ENCODE results near the gene UNC13C.

The UNC13C gene

GRCh38 chr15:54131410-54131809 lies 153.2 kb downstream of the UNC13C start:
- no peak for DNase-seq

- no peak for DNase-seq
Observed at GRCh38 chr15:54149115-54149531, 170.9 kb downstream of the UNC13C start.

- DNase-seq, result no peak
Observed at GRCh38 chr15:54150255-54150654, 172.0 kb downstream of the UNC13C start.

GRCh38 chr15:54159012-54159411 lies 180.8 kb downstream of the UNC13C start:
- DNase-seq, result no peak

- DNase-seq, result no peak
Observed at GRCh38 chr15:54187325-54187724, 209.1 kb downstream of the UNC13C start.

GRCh38 chr15:54197995-54198394 lies 219.8 kb downstream of the UNC13C start:
- DNase-seq, result no peak

GRCh38 chr15:54206586-54207321 lies 228.5 kb downstream of the UNC13C start:
- no peak for DNase-seq

GRCh38 chr15:54208786-54209185 lies 230.5 kb downstream of the UNC13C start:
- no peak for DNase-seq

GRCh38 chr15:54212635-54213034 lies 234.4 kb downstream of the UNC13C start:
- no peak for DNase-seq

GRCh38 chr15:54226455-54226854 lies 248.2 kb downstream of the UNC13C start:
- no peak for DNase-seq

- no peak for DNase-seq
Observed at GRCh38 chr15:54227569-54227968, 249.3 kb downstream of the UNC13C start.

- no peak for DNase-seq
Observed at GRCh38 chr15:54250326-54250725, 272.1 kb downstream of the UNC13C start.

- no peak for DNase-seq
Observed at GRCh38 chr15:54256190-54256589, 277.9 kb downstream of the UNC13C start.

- DNase-seq, result no peak
Observed at GRCh38 chr15:54273928-54274327, 295.7 kb downstream of the UNC13C start.

GRCh38 chr15:54277834-54278233 lies 299.6 kb downstream of the UNC13C start:
- DNase-seq, result no peak

- DNase-seq, result no peak
Observed at GRCh38 chr15:54280726-54281125, 302.5 kb downstream of the UNC13C start.

GRCh38 chr15:54282228-54282836 lies 304.1 kb downstream of the UNC13C start:
- no peak for DNase-seq

- no peak for DNase-seq
Observed at GRCh38 chr15:54288049-54288448, 309.8 kb downstream of the UNC13C start.

- DNase-seq, result no peak
Observed at GRCh38 chr15:54289590-54290136, 311.4 kb downstream of the UNC13C start.

GRCh38 chr15:54298396-54298795 lies 320.2 kb downstream of the UNC13C start:
- no peak for DNase-seq

- no peak for DNase-seq
Observed at GRCh38 chr15:54304321-54304720, 326.1 kb downstream of the UNC13C start.

- no peak for DNase-seq
Observed at GRCh38 chr15:54305138-54305537, 326.9 kb downstream of the UNC13C start.

GRCh38 chr15:54307252-54307902 lies 329.1 kb downstream of the UNC13C start:
- no peak for DNase-seq

GRCh38 chr15:54307926-54308325 lies 329.7 kb downstream of the UNC13C start:
- DNase-seq, result no peak
